ENCODE results near the gene TNS1.

The TNS1 gene

DNA sequence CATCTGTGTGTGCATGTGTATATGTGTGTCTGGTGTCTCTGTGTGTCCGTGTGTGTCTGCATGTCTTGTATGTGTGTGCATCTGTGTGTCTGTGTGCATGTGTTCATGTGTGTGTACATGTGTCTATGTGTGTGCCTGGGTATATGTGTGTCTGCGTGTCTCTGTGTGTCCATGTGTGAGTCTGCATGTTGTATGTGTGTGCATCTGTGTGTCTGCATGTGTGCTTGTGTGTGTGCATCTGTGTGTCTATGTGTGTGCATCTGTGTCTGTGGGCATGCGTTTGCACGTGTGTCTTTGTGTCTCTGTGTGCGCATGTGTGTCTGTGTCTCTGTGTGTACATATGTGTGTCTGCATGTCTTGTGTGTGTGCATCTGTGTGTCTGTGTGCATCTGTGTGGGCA, 207.7 kb downstream of the TNS1 start:
- no peak overlapping the region for H3K4me3 ChIP-seq (replicated peaks; ENCODE audit: insufficient read depth, low read length)
- DNase-seq (ENCODE audit: low read depth in 1 of 2, low spot score in 1 of 2) = no peak
- H3K27ac ChIP-seq (replicated peaks) = no peak overlapping the region
- no peak for TF ChIP-seq GABPA (IDR thresholded peaks at IDR 0.05; ENCODE audit: low read depth)
- TF ChIP-seq, protein P1, sequence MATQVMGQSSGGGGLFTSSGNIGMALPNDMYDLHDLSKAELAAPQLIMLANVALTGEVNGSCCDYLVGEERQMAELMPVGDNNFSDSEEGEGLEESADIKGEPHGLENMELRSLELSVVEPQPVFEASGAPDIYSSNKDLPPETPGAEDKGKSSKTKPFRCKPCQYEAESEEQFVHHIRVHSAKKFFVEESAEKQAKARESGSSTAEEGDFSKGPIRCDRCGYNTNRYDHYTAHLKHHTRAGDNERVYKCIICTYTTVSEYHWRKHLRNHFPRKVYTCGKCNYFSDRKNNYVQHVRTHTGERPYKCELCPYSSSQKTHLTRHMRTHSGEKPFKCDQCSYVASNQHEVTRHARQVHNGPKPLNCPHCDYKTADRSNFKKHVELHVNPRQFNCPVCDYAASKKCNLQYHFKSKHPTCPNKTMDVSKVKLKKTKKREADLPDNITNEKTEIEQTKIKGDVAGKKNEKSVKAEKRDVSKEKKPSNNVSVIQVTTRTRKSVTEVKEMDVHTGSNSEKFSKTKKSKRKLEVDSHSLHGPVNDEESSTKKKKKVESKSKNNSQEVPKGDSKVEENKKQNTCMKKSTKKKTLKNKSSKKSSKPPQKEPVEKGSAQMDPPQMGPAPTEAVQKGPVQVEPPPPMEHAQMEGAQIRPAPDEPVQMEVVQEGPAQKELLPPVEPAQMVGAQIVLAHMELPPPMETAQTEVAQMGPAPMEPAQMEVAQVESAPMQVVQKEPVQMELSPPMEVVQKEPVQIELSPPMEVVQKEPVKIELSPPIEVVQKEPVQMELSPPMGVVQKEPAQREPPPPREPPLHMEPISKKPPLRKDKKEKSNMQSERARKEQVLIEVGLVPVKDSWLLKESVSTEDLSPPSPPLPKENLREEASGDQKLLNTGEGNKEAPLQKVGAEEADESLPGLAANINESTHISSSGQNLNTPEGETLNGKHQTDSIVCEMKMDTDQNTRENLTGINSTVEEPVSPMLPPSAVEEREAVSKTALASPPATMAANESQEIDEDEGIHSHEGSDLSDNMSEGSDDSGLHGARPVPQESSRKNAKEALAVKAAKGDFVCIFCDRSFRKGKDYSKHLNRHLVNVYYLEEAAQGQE (IDR thresholded peaks at IDR 0.05; ENCODE audit: insufficient replicate concordance, low read depth) = no peak
- TF ChIP-seq, protein P2, sequence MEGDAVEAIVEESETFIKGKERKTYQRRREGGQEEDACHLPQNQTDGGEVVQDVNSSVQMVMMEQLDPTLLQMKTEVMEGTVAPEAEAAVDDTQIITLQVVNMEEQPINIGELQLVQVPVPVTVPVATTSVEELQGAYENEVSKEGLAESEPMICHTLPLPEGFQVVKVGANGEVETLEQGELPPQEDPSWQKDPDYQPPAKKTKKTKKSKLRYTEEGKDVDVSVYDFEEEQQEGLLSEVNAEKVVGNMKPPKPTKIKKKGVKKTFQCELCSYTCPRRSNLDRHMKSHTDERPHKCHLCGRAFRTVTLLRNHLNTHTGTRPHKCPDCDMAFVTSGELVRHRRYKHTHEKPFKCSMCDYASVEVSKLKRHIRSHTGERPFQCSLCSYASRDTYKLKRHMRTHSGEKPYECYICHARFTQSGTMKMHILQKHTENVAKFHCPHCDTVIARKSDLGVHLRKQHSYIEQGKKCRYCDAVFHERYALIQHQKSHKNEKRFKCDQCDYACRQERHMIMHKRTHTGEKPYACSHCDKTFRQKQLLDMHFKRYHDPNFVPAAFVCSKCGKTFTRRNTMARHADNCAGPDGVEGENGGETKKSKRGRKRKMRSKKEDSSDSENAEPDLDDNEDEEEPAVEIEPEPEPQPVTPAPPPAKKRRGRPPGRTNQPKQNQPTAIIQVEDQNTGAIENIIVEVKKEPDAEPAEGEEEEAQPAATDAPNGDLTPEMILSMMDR (IDR thresholded peaks at IDR 0.05; ENCODE audit: insufficient read depth, low read length) = no peak
- no peak for TF ChIP-seq POLR2AphosphoS5 (IDR thresholded peaks at IDR 0.05; ENCODE audit: low read depth)
- TF ChIP-seq SPI1 (IDR thresholded peaks at IDR 0.05; ENCODE audit: borderline replicate concordance, low read depth) = no peak
- H3K27me3 ChIP-seq (ENCODE audit: insufficient read depth, poor library complexity, severe bottlenecking) = no peaks in the 10 kb centered on the region

DNA sequence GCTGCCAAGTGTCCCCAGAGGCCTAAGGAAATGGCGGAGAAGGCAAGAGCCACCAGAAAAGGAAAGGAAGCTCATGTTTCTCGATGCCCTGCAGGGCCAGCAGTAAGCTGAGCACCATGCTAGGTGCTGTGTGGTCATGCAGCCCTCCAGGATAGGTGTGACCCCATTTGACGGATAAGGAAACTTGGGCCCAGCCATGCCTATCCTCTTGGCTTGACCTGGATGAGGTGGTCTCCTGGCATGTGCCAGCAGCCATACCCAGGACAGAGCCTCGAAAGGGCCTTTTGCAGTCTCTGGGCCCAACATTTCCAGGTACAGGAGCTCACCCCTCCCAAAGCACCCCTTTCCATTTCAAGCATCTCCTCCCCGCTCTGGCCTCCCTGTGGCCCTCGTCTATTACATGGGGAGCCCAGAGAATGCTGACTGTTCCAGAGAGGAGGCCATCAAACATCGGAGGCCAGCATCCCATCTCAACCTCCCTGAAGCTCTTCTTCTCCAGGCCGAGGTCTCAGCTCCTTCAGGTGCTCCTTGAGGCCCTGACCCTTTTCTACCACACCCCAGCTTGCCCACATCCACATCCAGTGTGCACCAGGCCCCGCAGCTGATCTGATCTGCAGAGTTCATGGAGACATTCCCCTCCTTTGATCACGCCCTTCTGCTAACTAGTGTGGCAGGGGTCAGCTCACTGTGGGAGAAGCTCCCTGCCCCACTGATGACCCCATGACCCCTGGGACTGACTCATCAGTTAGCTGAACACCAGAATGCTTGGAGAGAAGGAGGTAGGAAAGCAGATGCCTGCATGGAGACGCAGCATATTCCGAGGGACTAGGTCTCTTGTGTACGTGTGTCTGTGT, 208.4 kb downstream of the TNS1 start:
- DNase-seq (ENCODE audit: low read depth in 1 of 2, low spot score in 1 of 2) = no peak
- Histone ChIP-seq H3K27me3 (ENCODE audit: insufficient read depth, poor library complexity, severe bottlenecking) (no peaks in the 10 kb centered on the region), H3K4me3 (replicated peaks; ENCODE audit: insufficient read depth, low read length) (no peak overlapping the region), H3K27ac (replicated peaks) (no peak overlapping the region)
- TF ChIP-seq POLR2AphosphoS5 (IDR thresholded peaks at IDR 0.05; ENCODE audit: low read depth) (no peak), SPI1 (IDR thresholded peaks at IDR 0.05; ENCODE audit: borderline replicate concordance, low read depth) (no peak), GABPA (IDR thresholded peaks at IDR 0.05; ENCODE audit: low read depth) (no peak)
- TF ChIP-seq, protein P1 (IDR thresholded peaks at IDR 0.05; ENCODE audit: insufficient replicate concordance, low read depth) = no peak
- TF ChIP-seq, protein P2 (IDR thresholded peaks at IDR 0.05; ENCODE audit: insufficient read depth, low read length) = no peak

DNA sequence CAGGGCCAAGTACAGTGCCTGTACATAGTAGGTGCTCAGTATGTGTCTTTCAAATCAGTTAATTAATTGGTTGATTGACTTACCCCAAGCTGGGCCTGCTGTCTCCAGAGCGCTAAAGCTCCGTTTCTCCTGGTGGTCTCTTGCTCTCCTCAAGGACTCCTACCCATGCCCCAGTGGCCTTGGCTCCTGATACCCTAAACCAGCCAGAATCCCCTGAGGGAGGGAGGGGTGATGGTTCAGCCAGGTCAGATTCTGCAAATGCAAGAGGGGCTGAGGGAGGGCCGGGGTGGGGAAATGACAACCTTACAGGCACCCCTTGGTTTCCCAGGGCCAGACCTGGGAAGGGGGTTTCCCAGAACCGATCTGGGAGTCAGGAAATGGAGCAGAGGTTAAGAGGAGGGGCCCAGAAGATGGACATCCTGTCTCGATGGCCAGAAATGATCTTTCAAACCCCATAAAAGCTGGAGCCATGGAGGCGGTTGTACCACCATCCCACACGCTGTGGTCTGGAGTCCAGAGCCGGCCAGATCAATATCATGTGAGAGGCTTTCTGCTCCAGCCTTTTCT, 209.1 kb downstream of the TNS1 start:
- Histone ChIP-seq H3K27ac (replicated peaks) (no peak overlapping the region), H3K27me3 (ENCODE audit: insufficient read depth, poor library complexity, severe bottlenecking) (no peaks in the 10 kb centered on the region), H3K4me3 (replicated peaks; ENCODE audit: insufficient read depth, low read length) (no peak overlapping the region)
- TF ChIP-seq, protein P1 (IDR thresholded peaks at IDR 0.05; ENCODE audit: insufficient replicate concordance, low read depth) = no peak
- TF ChIP-seq GABPA (IDR thresholded peaks at IDR 0.05; ENCODE audit: low read depth) (no peak), POLR2AphosphoS5 (IDR thresholded peaks at IDR 0.05; ENCODE audit: low read depth) (no peak), SPI1 (IDR thresholded peaks at IDR 0.05; ENCODE audit: borderline replicate concordance, low read depth) (no peak)
- TF ChIP-seq, protein P2 (IDR thresholded peaks at IDR 0.05; ENCODE audit: insufficient read depth, low read length) = no peak
- DNase-seq (ENCODE audit: low read depth in 1 of 2, low spot score in 1 of 2) = no peak
